Retinal pigment epithelial cell (primary cell): ENCODE measurements around the gene FBLN2.

Experiments used
- DNase-seq: peaks from one replicate; pipeline ENCODE4 v3.0.0-alpha.2; 2010; ENCODE audit warnings: low read depth
- H3K4me3 ChIP-seq: 2 replicates; pipeline ENCODE4 v1.5.1; 2011; ENCODE audit warnings: mild to moderate bottlenecking, low read length, control low read depth, moderate library complexity
- TF ChIP-seq, protein P1 (sequence below): conservative IDR thresholded peaks from 2 replicates; pipeline ENCODE4 v1.5.1; 2011; ENCODE audit warnings: low read depth, low read length, control low read depth, inconsistent platforms

Gene FBLN2

DNA sequence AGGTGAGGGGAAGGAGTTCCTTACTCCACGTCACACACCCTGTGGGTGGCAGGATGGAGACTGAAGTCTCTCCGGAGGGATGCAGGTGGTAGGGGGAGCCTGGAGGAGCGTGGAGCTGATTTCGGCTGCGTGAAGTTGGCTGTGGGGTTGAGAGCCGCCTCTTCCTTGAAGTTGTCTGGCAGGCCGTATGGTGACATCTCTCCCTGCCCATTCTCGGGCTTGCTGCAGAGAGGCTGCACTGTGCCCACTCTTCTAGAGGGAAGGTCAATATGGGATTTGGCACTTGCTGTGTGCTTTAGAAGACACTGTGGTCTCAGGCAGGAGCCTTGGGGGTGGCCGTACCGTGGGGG lies 13.4 kb upstream of the FBLN2 start:
- no peak for DNase-seq
- TF ChIP-seq, protein P1, sequence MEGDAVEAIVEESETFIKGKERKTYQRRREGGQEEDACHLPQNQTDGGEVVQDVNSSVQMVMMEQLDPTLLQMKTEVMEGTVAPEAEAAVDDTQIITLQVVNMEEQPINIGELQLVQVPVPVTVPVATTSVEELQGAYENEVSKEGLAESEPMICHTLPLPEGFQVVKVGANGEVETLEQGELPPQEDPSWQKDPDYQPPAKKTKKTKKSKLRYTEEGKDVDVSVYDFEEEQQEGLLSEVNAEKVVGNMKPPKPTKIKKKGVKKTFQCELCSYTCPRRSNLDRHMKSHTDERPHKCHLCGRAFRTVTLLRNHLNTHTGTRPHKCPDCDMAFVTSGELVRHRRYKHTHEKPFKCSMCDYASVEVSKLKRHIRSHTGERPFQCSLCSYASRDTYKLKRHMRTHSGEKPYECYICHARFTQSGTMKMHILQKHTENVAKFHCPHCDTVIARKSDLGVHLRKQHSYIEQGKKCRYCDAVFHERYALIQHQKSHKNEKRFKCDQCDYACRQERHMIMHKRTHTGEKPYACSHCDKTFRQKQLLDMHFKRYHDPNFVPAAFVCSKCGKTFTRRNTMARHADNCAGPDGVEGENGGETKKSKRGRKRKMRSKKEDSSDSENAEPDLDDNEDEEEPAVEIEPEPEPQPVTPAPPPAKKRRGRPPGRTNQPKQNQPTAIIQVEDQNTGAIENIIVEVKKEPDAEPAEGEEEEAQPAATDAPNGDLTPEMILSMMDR, result no peak

DNA sequence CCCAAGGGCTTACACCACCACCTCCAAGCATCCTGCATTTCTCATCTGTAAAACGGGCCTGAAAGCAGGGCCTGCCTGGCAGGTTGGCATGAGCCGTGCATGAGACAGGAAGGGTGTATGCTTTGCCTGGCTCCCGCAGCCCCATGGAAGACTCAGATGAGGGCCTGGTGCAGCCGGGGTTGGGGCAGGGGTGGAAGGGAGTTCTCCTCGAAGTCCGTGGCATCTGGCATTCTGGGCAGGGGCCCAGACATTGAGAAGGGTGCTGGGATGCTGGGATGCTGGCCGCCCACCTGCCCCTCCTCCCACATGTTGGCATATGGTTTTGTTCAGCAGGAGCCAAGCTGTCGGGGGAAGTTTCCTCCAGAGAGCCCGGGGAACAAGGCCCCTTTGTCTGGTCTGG lies 13.0 kb upstream of the FBLN2 start:
- DNase-seq, result no peak
- TF ChIP-seq, protein P1, result no peak
- no peak overlapping the region for H3K4me3 ChIP-seq

More for the DNA sequence above, 13.4 kb upstream of the FBLN2 start:
- no peak overlapping the region for H3K4me3 ChIP-seq

DNA sequence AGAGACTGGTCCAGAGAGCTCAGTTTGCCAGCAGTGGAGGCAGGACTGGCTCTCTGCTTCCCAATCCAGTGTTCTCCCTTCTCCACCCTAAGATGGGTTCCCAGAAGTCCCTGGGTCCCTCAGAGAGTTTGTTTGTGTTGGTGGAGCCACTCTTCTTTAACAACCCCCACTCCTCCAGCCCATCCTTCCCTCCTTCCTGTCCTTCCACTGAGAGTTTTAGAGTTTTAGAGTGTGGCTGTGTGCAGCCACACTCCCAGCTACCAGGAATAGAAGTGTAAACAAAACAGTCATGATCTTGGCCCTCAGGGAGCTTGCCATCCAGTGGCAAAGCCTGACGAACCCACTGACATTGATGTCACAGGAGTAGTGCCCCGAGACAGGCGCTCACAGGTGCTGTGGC lies 12.5 kb upstream of the FBLN2 start:
- no peak overlapping the region for H3K4me3 ChIP-seq
- TF ChIP-seq, protein P1, result no peak
- DNase-seq, result no peak

DNA sequence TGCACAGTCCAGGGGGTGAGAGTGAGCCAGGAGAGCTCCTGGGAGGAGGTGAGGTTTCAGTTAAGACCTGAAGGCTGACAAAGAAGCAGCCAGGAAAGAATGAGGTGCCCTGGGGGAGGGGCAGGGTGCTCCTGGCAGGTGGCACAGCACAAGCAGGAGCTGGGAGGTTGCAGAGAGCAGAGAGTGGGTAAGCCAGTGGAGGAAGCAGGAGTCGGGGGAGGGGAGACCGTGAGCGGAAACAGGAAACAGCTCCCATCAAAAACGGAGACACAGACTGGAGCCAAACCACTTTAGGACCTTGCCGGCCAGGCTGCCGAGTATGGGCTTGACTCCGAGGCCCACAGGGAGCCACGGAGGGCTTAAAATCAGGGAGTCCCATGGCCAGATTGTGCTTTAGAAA lies 12.1 kb upstream of the FBLN2 start:
- TF ChIP-seq, protein P1, result no peak
- H3K4me3 ChIP-seq, result no peak overlapping the region
- no peak for DNase-seq

DNA sequence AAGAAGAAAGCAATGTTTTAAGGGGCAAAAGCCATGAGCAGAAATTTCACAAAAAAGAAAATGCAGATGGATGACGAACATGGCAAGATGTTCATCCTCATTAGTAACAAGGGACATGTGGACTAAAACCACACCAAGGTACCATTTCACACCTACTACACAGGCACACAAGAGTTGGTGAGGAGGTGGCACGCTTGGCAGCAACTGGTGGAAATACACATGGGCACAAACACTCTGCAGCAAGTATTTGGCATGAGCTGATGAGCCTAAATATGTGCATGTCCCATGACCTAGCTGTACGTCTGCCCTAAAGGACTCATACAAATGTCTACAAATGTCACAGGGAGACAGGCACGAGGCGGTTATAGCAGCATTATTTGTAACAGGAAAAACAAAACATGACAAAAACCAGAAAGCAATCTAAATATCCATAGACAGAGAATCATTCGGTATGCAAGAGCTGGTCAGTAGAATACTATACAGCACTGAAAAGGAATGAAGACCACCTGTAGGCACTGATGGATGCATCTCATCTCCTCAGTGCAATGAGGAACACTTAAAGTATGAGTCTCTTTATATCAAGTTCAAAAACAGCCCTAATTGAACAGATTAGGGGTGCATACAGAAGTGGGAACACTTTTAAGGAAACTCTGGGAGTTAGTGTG lies 11.5 kb upstream of the FBLN2 start:
- H3K4me3 ChIP-seq, result no peak overlapping the region
- no peak for DNase-seq
- TF ChIP-seq, protein P1, result no peak

DNA sequence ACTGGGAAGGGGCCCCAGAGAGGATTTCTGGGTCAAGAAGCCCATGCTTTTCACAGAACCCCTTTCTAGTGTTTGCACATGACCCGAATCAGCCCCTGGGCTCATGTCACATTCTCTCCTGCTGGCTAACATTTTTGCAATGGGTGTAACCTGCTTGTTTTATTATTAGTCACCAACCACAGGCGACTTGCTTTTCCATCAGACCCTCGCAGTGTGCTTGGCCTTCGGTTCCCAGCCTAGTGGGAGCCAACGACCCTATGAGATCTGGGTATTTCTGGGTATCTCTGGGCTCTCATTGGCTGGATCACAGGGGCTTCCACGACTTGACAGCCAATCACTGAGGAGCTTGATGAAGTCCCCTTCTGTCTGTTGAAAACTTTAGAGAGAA lies 11.0 kb upstream of the FBLN2 start:
- H3K4me3 ChIP-seq, result no peak overlapping the region
- TF ChIP-seq, protein P1, result no peak
- DNase-seq, result peak; percentile 93

DNA sequence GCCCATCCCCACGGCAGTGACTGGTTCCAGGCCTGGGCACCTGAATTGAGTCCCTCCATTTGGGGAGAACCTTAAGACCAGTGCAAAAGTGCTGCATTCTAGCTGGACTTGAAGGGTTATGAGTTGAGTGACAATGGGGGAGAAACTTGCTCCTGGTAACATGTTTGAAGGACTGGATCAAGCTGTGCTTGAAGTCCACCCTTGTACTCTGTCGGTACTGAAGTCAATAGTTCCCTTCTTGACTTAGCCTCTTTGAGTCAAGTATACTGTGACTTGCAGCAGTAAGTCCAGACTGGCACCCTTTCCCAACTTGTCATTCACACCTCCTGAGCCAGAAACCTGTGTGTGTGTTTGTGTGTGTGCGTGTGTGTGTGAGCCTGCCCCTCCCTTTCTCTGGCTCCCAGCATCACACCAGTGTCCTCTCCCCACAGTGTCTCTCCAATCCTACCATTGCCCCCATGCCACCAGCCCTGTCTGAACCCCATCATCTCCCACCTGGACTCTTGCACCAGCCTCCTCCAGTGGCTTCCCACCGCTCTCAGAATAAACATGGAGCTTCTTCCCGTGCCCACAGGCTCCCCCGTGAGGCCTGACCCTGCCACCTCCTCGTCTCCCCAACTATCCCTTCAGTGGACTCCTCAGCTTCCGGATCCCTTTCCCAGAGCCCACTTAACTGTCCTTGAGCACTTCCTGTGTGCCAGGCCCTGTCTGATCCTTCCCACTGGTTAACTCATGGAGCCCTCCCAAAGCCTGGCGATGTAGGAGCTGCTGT lies 10.2 kb upstream of the FBLN2 start:
- H3K4me3 ChIP-seq, result no peak overlapping the region
- no peak for DNase-seq
- TF ChIP-seq, protein P1, result no peak
